ENCODE results near the gene RPA4.
A peak's percentile ranks its signal among the peaks of the same experiment; 100 is the strongest.
"Not testable (repeated sequence)": the region's sequence is repeated elsewhere in the genome, so short reads cannot be mapped to it uniquely, and the experiment has no call there.

RPA4 gene

DNA sequence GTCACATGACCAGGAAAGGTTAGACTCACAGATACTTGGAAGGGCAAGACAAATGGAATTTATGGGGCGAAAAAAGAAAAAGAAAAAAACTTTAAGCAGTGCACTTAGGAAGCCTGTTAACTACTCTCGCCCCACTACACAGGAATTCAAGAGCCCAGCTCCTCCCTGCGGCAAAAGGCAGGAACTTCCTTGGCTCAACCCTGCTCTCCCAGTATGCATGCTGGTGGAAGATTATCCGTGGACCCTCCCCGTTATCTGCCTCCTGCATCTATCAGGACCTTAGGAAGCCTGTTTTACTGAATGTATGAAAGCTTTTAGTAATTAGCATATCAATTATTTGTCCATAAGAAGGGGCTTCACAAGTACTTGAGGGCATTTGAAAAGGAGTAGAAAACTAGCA, 40.1 kb upstream of the RPA4 start:
- peak; percentile 13 for TF ChIP-seq CTCF (IDR thresholded peaks at IDR 0.05; ENCODE audit: insufficient read depth, low read length, missing control alignments)
- H3K4me3 ChIP-seq (ENCODE audit: low read depth, low read length), result no peak overlapping the region
- ChIA-PET CTCF (no interaction called here), POLR2A (no interaction called here)
- DNase-seq (ENCODE audit: low read depth, low spot score), result no peak

- DNase-seq (ENCODE audit: low read depth, low spot score), result no peak
- CTCF ChIA-PET, result no interaction called here
Observed at GRCh38 chrX:96846841-96847240, 36.9 kb upstream of the RPA4 start.

GRCh38 chrX:96859422-96859821, 24.3 kb upstream of the RPA4 start:
- DNase-seq (ENCODE audit: low read depth, low spot score); H3K4me3 ChIP-seq (ENCODE audit: low read depth, low read length); POLR2A ChIA-PET; CTCF ChIA-PET: not testable (repeated sequence)

More at GRCh38 chrX:96846841-96847240, 36.9 kb upstream of the RPA4 start:
- no peak for TF ChIP-seq CTCF (IDR thresholded peaks at IDR 0.05; ENCODE audit: insufficient read depth, low read length, missing control alignments)
- POLR2A ChIA-PET, result no interaction called here
- no peak overlapping the region for H3K4me3 ChIP-seq (ENCODE audit: low read depth, low read length)

GRCh38 chrX:96861218-96861617, 22.5 kb upstream of the RPA4 start:
- H3K4me3 ChIP-seq (ENCODE audit: low read depth, low read length), result no peak overlapping the region
- ChIA-PET CTCF (no interaction called here), POLR2A (no interaction called here)
- DNase-seq (ENCODE audit: low read depth, low spot score), result no peak
- TF ChIP-seq CTCF (IDR thresholded peaks at IDR 0.05; ENCODE audit: insufficient read depth, low read length, missing control alignments), result no peak

- H3K4me3 ChIP-seq (ENCODE audit: low read depth, low read length), result no peak overlapping the region
- no peak for TF ChIP-seq CTCF (IDR thresholded peaks at IDR 0.05; ENCODE audit: insufficient read depth, low read length, missing control alignments)
- no peak for DNase-seq (ENCODE audit: low read depth, low spot score)
- CTCF ChIA-PET, result no interaction called here
- POLR2A ChIA-PET, result no interaction called here
Observed at GRCh38 chrX:96861661-96862060, 22.0 kb upstream of the RPA4 start.

DNA sequence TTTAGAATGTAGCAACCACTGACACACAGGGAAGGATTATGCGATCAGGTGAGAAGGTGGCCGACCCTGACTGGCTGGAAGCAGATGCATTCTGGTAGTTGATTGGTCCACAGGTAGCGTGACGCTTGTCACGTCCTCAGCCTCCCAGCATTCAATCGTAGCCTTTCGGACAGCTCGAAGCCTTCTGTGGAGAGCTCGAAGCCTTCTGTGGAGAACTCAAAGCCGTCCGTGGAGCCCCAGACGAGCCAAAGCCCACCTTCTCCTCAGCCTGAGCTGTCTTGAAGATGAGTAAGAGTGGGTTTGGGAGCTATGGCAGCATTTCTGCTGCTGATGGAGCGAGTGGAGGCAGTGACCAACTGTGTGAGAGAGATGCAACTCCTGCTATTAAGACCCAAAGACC, 319 bp downstream of the RPA4 start:
- TF ChIP-seq CTCF (IDR thresholded peaks at IDR 0.05; ENCODE audit: insufficient read depth, low read length, missing control alignments), result no peak
- H3K4me3 ChIP-seq (ENCODE audit: low read depth, low read length), result no peak overlapping the region
- ChIA-PET CTCF (no interaction called here), POLR2A (no interaction called here)
- no peak for DNase-seq (ENCODE audit: low read depth, low spot score)

DNA sequence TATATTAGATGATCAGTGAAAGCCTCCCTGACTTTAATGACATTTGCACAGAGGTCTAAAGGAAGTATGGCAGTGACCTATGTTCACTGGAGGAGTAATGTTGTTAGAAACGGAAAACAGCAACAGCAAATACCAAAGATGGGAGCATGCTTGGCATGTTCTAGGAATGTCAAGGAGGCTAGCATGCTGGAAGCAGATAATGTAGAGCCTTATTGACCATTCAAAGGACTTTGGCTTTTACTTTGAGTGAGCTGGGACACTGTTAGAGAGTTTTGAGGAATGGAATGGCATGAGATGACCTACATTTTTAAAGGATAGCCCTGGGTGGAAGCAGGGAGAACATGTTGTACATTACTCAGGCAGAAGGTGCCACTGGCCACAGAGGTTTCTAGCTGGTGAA, 6.0 kb downstream of the RPA4 start:
- POLR2A ChIA-PET, result no interaction called here
- CTCF ChIA-PET, result no interaction called here
- TF ChIP-seq CTCF (IDR thresholded peaks at IDR 0.05; ENCODE audit: insufficient read depth, low read length, missing control alignments), result no peak
- no peak for DNase-seq (ENCODE audit: low read depth, low spot score)
- no peak overlapping the region for H3K4me3 ChIP-seq (ENCODE audit: low read depth, low read length)

All from AG04449 (cell line).